Adipocyte (in vitro differentiated cells): Measurements from ENCODE around the gene KCTD3.
A peak's percentile ranks its signal among the peaks of the same experiment; 100 is the strongest.

Source experiments
- DNase-seq: peaks from one replicate; pipeline ENCODE4 v3.0.0-alpha.2; 2015; ENCODE audit warnings: low read depth
- H3K27me3 ChIP-seq: replicated peaks from 2 replicates; pipeline ENCODE4 v1.7.0; 2013; ENCODE audit warnings: mild to moderate bottlenecking, low read length, moderate library complexity; ENCODE audit not compliant: control insufficient read depth, insufficient read depth
- H3K36me3 ChIP-seq: 2 replicates; pipeline ENCODE4 v1.7.0; 2013; ENCODE audit warnings: low read length, mild to moderate bottlenecking, moderate library complexity; ENCODE audit not compliant: control insufficient read depth, insufficient read depth, severe bottlenecking
- H3K4me1 ChIP-seq: 2 replicates; pipeline ENCODE4 v1.7.0; 2013; ENCODE audit warnings: mild to moderate bottlenecking, low read length, moderate library complexity; ENCODE audit not compliant: control insufficient read depth, insufficient read depth
- H3K4me3 ChIP-seq: 2 replicates; pipeline ENCODE4 v1.7.0; 2013; ENCODE audit warnings: mild to moderate bottlenecking, low read length, moderate library complexity
- H3K9ac ChIP-seq: 2 replicates; pipeline ENCODE4 v1.7.0; 2013; ENCODE audit warnings: mild to moderate bottlenecking, low read length, moderate library complexity
- H3K9me3 ChIP-seq: 2 replicates; pipeline ENCODE4 v1.7.0; 2013; ENCODE audit warnings: mild to moderate bottlenecking, low read length, moderate library complexity; ENCODE audit not compliant: control insufficient read depth

Gene KCTD3

GRCh38 chr1:215557992-215558626 lies 9.0 kb upstream of the KCTD3 start:
- Histone ChIP-seq H3K9me3 (peaks cover 8% of the 10 kb centered on the region), H3K4me3 (no peak overlapping the region), H3K9ac (no peak overlapping the region), H3K36me3 (no peaks in the 10 kb centered on the region), H3K4me1 (no peaks in the 10 kb centered on the region), H3K27me3 (no peaks in the 10 kb centered on the region)
- no peak for DNase-seq

- peak overlapping the region; percentile 94 for H3K9ac ChIP-seq
- H3K27me3 ChIP-seq: no peaks in the 10 kb centered on the region
- peak overlapping the region; percentile 95 for H3K4me3 ChIP-seq
- peaks cover 36% of the 10 kb centered on the region for H3K4me1 ChIP-seq
- peak; percentile 77 for DNase-seq
- no peaks in the 10 kb centered on the region for H3K9me3 ChIP-seq
- no peaks in the 10 kb centered on the region for H3K36me3 ChIP-seq
These were observed 591 bp downstream of the KCTD3 start for GRCh38 chr1:215567491-215568298.

- H3K27me3 ChIP-seq: no peaks in the 10 kb centered on the region
- no peaks in the 10 kb centered on the region for H3K9me3 ChIP-seq
These were observed 1.2 kb downstream of the KCTD3 start for GRCh38 chr1:215568299-215568692.

GRCh38 chr1:215569986-215570824 lies 3.1 kb downstream of the KCTD3 start:
- Histone ChIP-seq H3K27me3 (no peaks in the 10 kb centered on the region), H3K4me3 (peak overlapping the region; percentile 95), H3K36me3 (no peaks in the 10 kb centered on the region), H3K9ac (peak overlapping the region; percentile 80), H3K9me3 (no peaks in the 10 kb centered on the region), H3K4me1 (peaks cover 44% of the 10 kb centered on the region)
- peak; percentile 7 for DNase-seq

More at GRCh38 chr1:215568299-215568692, 1.2 kb downstream of the KCTD3 start:
- DNase-seq: peak; percentile 74
- Histone ChIP-seq H3K9ac (peak overlapping the region; percentile 94), H3K4me1 (peaks cover 41% of the 10 kb centered on the region), H3K4me3 (peak overlapping the region; percentile 95), H3K36me3 (no peaks in the 10 kb centered on the region)

- Histone ChIP-seq H3K4me3 (no peak overlapping the region), H3K36me3 (peaks cover 62% of the 10 kb centered on the region)
- DNase-seq: no peak
These were observed 14.8 kb downstream of the KCTD3 start for GRCh38 chr1:215581896-215582295.

GRCh38 chr1:215583185-215583749 lies 16.2 kb downstream of the KCTD3 start:
- Histone ChIP-seq H3K9me3 (no peaks in the 10 kb centered on the region), H3K4me1 (no peaks in the 10 kb centered on the region), H3K27me3 (no peaks in the 10 kb centered on the region), H3K4me3 (no peak overlapping the region), H3K36me3 (peaks cover 56% of the 10 kb centered on the region), H3K9ac (no peak overlapping the region)
- no peak for DNase-seq

More at GRCh38 chr1:215581896-215582295, 14.8 kb downstream of the KCTD3 start:
- no peak overlapping the region for H3K9ac ChIP-seq
- no peaks in the 10 kb centered on the region for H3K27me3 ChIP-seq
- no peaks in the 10 kb centered on the region for H3K9me3 ChIP-seq
- H3K4me1 ChIP-seq: no peaks in the 10 kb centered on the region

GRCh38 chr1:215584389-215584788 lies 17.3 kb downstream of the KCTD3 start:
- no peak for DNase-seq
- Histone ChIP-seq H3K27me3 (no peaks in the 10 kb centered on the region), H3K4me3 (no peak overlapping the region), H3K4me1 (no peaks in the 10 kb centered on the region), H3K9me3 (no peaks in the 10 kb centered on the region), H3K36me3 (peaks cover 48% of the 10 kb centered on the region), H3K9ac (no peak overlapping the region)

GRCh38 chr1:215589650-215590435 lies 22.7 kb downstream of the KCTD3 start:
- Histone ChIP-seq H3K4me3 (no peak overlapping the region), H3K9ac (no peak overlapping the region), H3K9me3 (no peaks in the 10 kb centered on the region), H3K4me1 (peaks cover 8% of the 10 kb centered on the region), H3K36me3 (peaks cover 26% of the 10 kb centered on the region), H3K27me3 (no peaks in the 10 kb centered on the region)
- no peak for DNase-seq

- Histone ChIP-seq H3K4me3 (no peak overlapping the region), H3K9ac (no peak overlapping the region), H3K4me1 (peaks cover 19% of the 10 kb centered on the region), H3K36me3 (peaks cover 24% of the 10 kb centered on the region), H3K27me3 (no peaks in the 10 kb centered on the region), H3K9me3 (no peaks in the 10 kb centered on the region)
- no peak for DNase-seq
These were observed 23.8 kb downstream of the KCTD3 start for GRCh38 chr1:215590779-215591491.

- peak; percentile 38 for DNase-seq
- H3K27me3 ChIP-seq: no peaks in the 10 kb centered on the region
- peaks cover 26% of the 10 kb centered on the region for H3K36me3 ChIP-seq
- H3K4me3 ChIP-seq: no peak overlapping the region
- H3K9me3 ChIP-seq: no peaks in the 10 kb centered on the region
- no peak overlapping the region for H3K9ac ChIP-seq
- H3K4me1 ChIP-seq: peaks cover 19% of the 10 kb centered on the region
These were observed 27.5 kb downstream of the KCTD3 start for GRCh38 chr1:215594640-215595039.
